D721Med (cell line): Measurements from ENCODE around the gene FAM181A.

Experiments used
- DNase-seq: peaks from one replicate; pipeline ENCODE4 v3.0.0; 2011; ENCODE audit warnings: low spot score; ENCODE audit not compliant: insufficient read length
- FAIRE-seq: peaks from 2 replicates; lab custom pipeline; 2011; peaks lifted over from hg19 to GRCh38; lab: Jason Lieb, UNC
- CTCF ChIP-seq: IDR thresholded peaks from 2 replicates; pipeline ENCODE4 v1.5.1; 2012; ENCODE audit warnings: mild to moderate bottlenecking, control low read depth; ENCODE audit not compliant: insufficient read depth; ENCODE audit errors: missing control alignments

The FAM181A gene

GRCh38 chr14:93929657-93930056, 2.5 kb downstream of the FAM181A start:
- FAIRE-seq (no peak), DNase-seq (no peak)
- TF ChIP-seq CTCF = no peak

GRCh38 chr14:93930296-93930988, 3.3 kb downstream of the FAM181A start:
- TF ChIP-seq CTCF = no peak
- FAIRE-seq = no peak

GRCh38 chr14:93930989-93931307, 3.8 kb downstream of the FAM181A start:
- DNase-seq (no peak), FAIRE-seq (no peak)
- TF ChIP-seq CTCF = no peak

More at GRCh38 chr14:93930296-93930988, 3.3 kb downstream of the FAM181A start:
- no peak for DNase-seq

GRCh38 chr14:93932642-93933041, 5.5 kb downstream of the FAM181A start:
- TF ChIP-seq CTCF = no peak

GRCh38 chr14:93935213-93935612, 8.1 kb downstream of the FAM181A start:
- FAIRE-seq (no peak), DNase-seq (no peak)
- TF ChIP-seq CTCF = no peak

More at GRCh38 chr14:93932642-93933041, 5.5 kb downstream of the FAM181A start:
- DNase-seq (no peak), FAIRE-seq (no peak)

GRCh38 chr14:93936245-93936644, 9.1 kb downstream of the FAM181A start:
- DNase-seq (peak; percentile 57), FAIRE-seq (peak; percentile 29)
- peak; percentile 45 for TF ChIP-seq CTCF

- no peak for DNase-seq
- FAIRE-seq = no peak
- no peak for TF ChIP-seq CTCF
These were observed 9.8 kb downstream of the FAM181A start for GRCh38 chr14:93936926-93937325.
